Measurements from ENCODE around the gene GABRR3. TPM values are rescaled to one million over a fixed set of nuclear protein-coding genes. Genes with fewer than 3 reads are reported as not detected.
"Not testable (repeated sequence)": the region's sequence is repeated elsewhere in the genome, so short reads cannot be mapped to it uniquely, and the experiment has no call there.

GABRR3 gene
- total RNA-seq, 4 donors from 2014 or later = not detected

DNA sequence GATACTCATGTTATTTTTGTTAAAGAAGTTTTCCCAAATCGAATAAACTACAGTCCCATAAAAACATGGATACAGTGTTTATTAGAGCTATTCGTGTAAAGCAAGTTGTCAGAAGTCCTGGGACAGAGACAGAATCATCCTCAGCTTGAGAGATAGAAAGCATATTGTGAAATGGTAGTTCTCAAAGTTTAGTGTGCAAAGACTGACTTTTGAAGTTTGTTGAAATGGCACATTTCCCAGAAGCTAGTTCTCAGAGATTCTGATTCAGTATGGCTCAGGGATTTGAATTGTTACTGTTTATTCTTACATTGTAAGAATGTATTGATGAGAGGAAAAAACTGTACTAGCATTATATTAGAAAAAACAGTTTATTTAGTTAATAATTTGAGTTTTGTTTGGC is 22.1 kb downstream of the GABRR3 start:
- Histone ChIP-seq H3K27ac (no peak overlapping the region), H3K9me3 (no peaks in the 10 kb centered on the region), H3K27me3 (no peaks in the 10 kb centered on the region), H3K36me3 (no peaks in the 10 kb centered on the region), H3K4me3 (no peak overlapping the region), H3K4me1 (no peaks in the 10 kb centered on the region)
- TF ChIP-seq, protein P1, sequence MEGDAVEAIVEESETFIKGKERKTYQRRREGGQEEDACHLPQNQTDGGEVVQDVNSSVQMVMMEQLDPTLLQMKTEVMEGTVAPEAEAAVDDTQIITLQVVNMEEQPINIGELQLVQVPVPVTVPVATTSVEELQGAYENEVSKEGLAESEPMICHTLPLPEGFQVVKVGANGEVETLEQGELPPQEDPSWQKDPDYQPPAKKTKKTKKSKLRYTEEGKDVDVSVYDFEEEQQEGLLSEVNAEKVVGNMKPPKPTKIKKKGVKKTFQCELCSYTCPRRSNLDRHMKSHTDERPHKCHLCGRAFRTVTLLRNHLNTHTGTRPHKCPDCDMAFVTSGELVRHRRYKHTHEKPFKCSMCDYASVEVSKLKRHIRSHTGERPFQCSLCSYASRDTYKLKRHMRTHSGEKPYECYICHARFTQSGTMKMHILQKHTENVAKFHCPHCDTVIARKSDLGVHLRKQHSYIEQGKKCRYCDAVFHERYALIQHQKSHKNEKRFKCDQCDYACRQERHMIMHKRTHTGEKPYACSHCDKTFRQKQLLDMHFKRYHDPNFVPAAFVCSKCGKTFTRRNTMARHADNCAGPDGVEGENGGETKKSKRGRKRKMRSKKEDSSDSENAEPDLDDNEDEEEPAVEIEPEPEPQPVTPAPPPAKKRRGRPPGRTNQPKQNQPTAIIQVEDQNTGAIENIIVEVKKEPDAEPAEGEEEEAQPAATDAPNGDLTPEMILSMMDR (IDR thresholded peaks at IDR 0.05 in 4 of 5, conservative IDR thresholded peaks at IDR 0.05 in 1 of 5) = no peak
- no peak for TF ChIP-seq POLR2A (IDR thresholded peaks at IDR 0.05)
- DNase-seq = no peak
- intact Hi-C loops (cut with DNase I; ENCODE audit: low total_unique reads) = no loop called here
- peak; percentile 26 to 33 for ATAC-seq
- in situ Hi-C loops (cut with MboI; ENCODE audit: low sequenced_read_pairs in 4 of 4) = loop anchor here in 1 of 4 donors (10.0 kb wide), 1 partner anchor 58 kb away; no protein-coding TSS in a partner anchor

DNA sequence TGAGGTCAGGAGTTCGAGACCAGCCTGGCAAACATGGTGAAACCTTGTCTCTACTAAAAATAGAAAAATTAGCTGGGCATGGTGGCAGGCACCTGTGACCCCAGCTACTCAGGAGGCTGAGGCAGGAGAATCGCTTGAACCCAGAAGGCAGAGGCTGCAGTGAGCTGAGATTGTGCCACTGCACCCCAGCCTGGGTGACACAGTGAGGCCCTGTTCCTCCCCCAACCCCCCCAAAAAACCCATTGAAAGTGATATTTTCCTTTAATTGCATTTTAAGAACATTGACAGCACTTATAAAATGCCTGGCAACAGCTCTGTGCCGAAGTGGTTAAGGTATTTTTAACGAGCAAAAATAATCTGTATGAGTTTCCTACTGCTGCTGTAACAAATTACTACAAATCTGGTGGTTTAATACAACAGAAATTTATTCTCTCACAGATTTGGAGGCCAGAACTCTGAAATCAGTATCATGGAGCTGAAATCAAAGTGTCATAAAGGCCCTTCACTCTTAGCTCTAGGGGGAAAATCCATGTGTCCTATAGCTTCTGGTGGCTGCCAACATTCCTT is 24.1 kb downstream of the GABRR3 start:
- H3K4me3 ChIP-seq; H3K27ac ChIP-seq; ATAC-seq; H3K4me1 ChIP-seq; H3K36me3 ChIP-seq; intact Hi-C loops (cut with DNase I; ENCODE audit: low total_unique reads); DNase-seq; H3K27me3 ChIP-seq; H3K9me3 ChIP-seq: not testable (repeated sequence)
- in situ Hi-C loops (cut with MboI; ENCODE audit: low sequenced_read_pairs in 4 of 4) = loop anchor here in 1 of 4 donors (10.0 kb wide), 1 partner anchor 56 kb away; no protein-coding TSS in a partner anchor

GRCh38 chr3:98010194-98010882 is 24.8 kb downstream of the GABRR3 start:
- Histone ChIP-seq H3K27me3 (no peaks in the 10 kb centered on the region), H3K9me3 (no peaks in the 10 kb centered on the region), H3K27ac (no peak overlapping the region), H3K4me3 (no peak overlapping the region), H3K4me1 (no peaks in the 10 kb centered on the region), H3K36me3 (no peaks in the 10 kb centered on the region)
- no peak for TF ChIP-seq POLR2A (IDR thresholded peaks at IDR 0.05)
- TF ChIP-seq, protein P1 (IDR thresholded peaks at IDR 0.05 in 4 of 5, conservative IDR thresholded peaks at IDR 0.05 in 1 of 5) = no peak
- in situ Hi-C loops (cut with MboI; ENCODE audit: low sequenced_read_pairs in 4 of 4) (loop anchor here in 1 of 4 donors (10.0 kb wide), 1 partner anchor 56 kb away; no protein-coding TSS in a partner anchor), intact Hi-C loops (cut with DNase I; ENCODE audit: low total_unique reads) (no loop called here)
- DNase-seq (no peak), ATAC-seq (no peak)

DNA sequence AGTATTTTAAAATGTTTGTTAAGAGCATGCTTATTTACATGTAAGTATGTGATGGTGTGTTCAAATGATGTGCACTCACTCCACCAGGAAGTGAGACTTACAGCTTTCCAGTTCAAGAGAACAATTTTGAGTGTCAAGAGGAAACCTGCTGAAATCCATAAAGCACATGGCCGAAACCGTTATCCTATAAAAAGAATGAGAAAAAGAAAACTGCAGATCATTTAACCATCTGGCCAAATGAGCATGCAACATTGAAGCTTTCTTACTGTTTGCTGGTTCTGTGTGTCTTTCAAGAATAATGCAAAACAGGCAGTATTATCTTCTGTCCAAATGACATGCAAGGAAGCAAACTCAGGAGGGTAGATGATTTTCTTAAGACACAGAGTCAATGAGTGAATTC is 26.3 kb downstream of the GABRR3 start:
- no peak for DNase-seq
- Histone ChIP-seq H3K9me3 (no peaks in the 10 kb centered on the region), H3K4me3 (no peak overlapping the region), H3K27ac (no peak overlapping the region), H3K36me3 (no peaks in the 10 kb centered on the region), H3K4me1 (no peaks in the 10 kb centered on the region), H3K27me3 (no peaks in the 10 kb centered on the region)
- intact Hi-C loops (cut with DNase I; ENCODE audit: low total_unique reads) = no loop called here
- in situ Hi-C loops (cut with MboI; ENCODE audit: low sequenced_read_pairs in 4 of 4) = no loop called here
- TF ChIP-seq, protein P1 (IDR thresholded peaks at IDR 0.05 in 4 of 5, conservative IDR thresholded peaks at IDR 0.05 in 1 of 5) = no peak
- TF ChIP-seq POLR2A (IDR thresholded peaks at IDR 0.05) = no peak
- ATAC-seq = no peak

DNA sequence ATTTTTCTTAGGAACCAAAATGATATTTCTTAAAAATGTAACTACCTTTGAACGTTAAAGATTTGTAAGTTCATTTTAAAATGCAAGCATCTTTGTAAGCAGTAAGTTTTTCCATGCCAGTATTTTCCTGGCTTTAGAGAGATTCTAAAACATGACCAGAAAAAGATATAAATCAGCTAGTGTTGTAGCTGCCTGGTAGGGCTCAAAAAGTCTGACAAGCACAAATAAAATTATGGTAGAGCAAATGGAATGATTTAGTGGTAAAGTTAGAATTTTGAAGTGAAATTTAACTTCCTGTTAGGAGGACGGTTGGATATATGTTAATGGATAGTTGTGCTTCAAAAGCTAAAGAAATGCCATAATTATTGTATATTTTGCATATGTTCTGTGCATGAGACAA is 29.7 kb downstream of the GABRR3 start:
- ATAC-seq (no peak), DNase-seq (no peak)
- intact Hi-C loops (cut with DNase I; ENCODE audit: low total_unique reads) = no loop called here
- Histone ChIP-seq H3K27me3 (no peaks in the 10 kb centered on the region), H3K9me3 (no peaks in the 10 kb centered on the region), H3K4me3 (no peak overlapping the region), H3K4me1 (no peaks in the 10 kb centered on the region), H3K27ac (no peak overlapping the region), H3K36me3 (no peaks in the 10 kb centered on the region)
- in situ Hi-C loops (cut with MboI; ENCODE audit: low sequenced_read_pairs in 4 of 4) = no loop called here
- no peak for TF ChIP-seq POLR2A (IDR thresholded peaks at IDR 0.05)
- TF ChIP-seq, protein P1 (IDR thresholded peaks at IDR 0.05 in 4 of 5, conservative IDR thresholded peaks at IDR 0.05 in 1 of 5) = no peak

Data from gastrocnemius medialis (tissue), 4 donors.